ENCODE results near the gene TMEM117. TPM values are rescaled to one million over a fixed set of nuclear protein-coding genes. Genes with fewer than 3 reads are reported as not detected.
A peak's percentile ranks its signal among the peaks of the same experiment; 100 is the strongest.

The TMEM117 gene
- total RNA-seq, 1 donor from 2014 or later, result 22.1 TPM

GRCh38 chr12:43945983-43946382, 110.1 kb downstream of the TMEM117 start:
- no peak overlapping the region for H3K27ac ChIP-seq
- no peak overlapping the region for H3K4me3 ChIP-seq
- H3K36me3 ChIP-seq, result no peaks in the 10 kb centered on the region
- H3K27me3 ChIP-seq, result no peaks in the 10 kb centered on the region
- H3K4me1 ChIP-seq, result no peaks in the 10 kb centered on the region
- intact Hi-C loops (cut with DNase I), result no loop called here
- DNase-seq (ENCODE audit: extremely low spot score in 2 of 2), result no peak
- H3K9me3 ChIP-seq, result no peaks in the 10 kb centered on the region
- TF ChIP-seq CTCF (IDR thresholded peaks at IDR 0.05), result no peak
- no peak for TF ChIP-seq POLR2AphosphoS5 (IDR thresholded peaks at IDR 0.05; ENCODE audit: insufficient read depth in 1 of 2, low read depth in 1 of 2)
- TF ChIP-seq POLR2A (IDR thresholded peaks at IDR 0.05), result no peak

GRCh38 chr12:43951286-43951685, 115.4 kb downstream of the TMEM117 start:
- intact Hi-C loops (cut with DNase I), result no loop called here
- TF ChIP-seq CTCF (IDR thresholded peaks at IDR 0.05), result no peak
- no peak for TF ChIP-seq POLR2AphosphoS5 (IDR thresholded peaks at IDR 0.05; ENCODE audit: insufficient read depth in 1 of 2, low read depth in 1 of 2)
- no peak for TF ChIP-seq POLR2A (IDR thresholded peaks at IDR 0.05)
- H3K36me3 ChIP-seq, result no peaks in the 10 kb centered on the region
- H3K27me3 ChIP-seq, result no peaks in the 10 kb centered on the region
- no peak overlapping the region for H3K27ac ChIP-seq
- no peaks in the 10 kb centered on the region for H3K4me1 ChIP-seq
- no peak for DNase-seq (ENCODE audit: extremely low spot score in 2 of 2)
- H3K4me3 ChIP-seq, result no peak overlapping the region
- H3K9me3 ChIP-seq, result no peaks in the 10 kb centered on the region

DNA sequence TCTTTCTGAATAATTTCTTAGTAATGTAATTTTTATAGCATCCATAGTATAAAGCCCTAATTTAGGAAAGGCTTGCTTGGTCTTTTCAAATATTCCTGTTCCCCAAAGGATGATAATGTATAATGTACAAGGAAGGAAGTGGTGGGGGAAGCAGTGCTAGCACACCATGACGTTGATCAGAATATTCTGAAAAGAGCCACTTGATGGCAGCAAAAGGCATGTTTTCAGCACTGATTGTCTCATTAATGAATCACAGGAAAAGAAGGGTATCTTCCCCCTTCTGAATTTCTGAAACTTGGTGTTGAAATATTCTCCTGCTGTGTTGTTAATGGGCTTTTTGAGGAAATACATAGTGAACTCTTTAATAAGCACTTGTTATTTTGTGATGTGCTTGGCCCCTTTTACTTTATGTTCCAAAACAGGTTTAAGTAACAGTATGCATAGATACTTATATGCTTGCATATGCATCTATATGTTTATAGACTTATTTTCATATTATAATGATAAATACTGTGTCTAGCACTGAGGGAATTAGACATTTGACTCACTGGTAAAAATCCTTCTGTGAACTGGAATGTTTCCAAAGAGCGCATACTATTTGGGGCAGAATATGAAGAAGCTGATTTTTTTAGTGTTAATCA, 122.0 kb downstream of the TMEM117 start:
- H3K27ac ChIP-seq, result no peak overlapping the region
- no peak overlapping the region for H3K4me3 ChIP-seq
- TF ChIP-seq CTCF (IDR thresholded peaks at IDR 0.05) (peak in 1 of 3 experiments; percentile 40), POLR2A (IDR thresholded peaks at IDR 0.05) (no peak), POLR2AphosphoS5 (IDR thresholded peaks at IDR 0.05; ENCODE audit: insufficient read depth in 1 of 2, low read depth in 1 of 2) (no peak)
- no peak for DNase-seq (ENCODE audit: extremely low spot score in 2 of 2)
- intact Hi-C loops (cut with DNase I), result no loop called here
- no peaks in the 10 kb centered on the region for H3K27me3 ChIP-seq
- no peaks in the 10 kb centered on the region for H3K4me1 ChIP-seq
- no peaks in the 10 kb centered on the region for H3K36me3 ChIP-seq
- no peaks in the 10 kb centered on the region for H3K9me3 ChIP-seq

- no peak overlapping the region for H3K4me3 ChIP-seq
- intact Hi-C loops (cut with DNase I), result no loop called here
- no peak for TF ChIP-seq CTCF (IDR thresholded peaks at IDR 0.05)
- TF ChIP-seq POLR2A (IDR thresholded peaks at IDR 0.05), result no peak
- TF ChIP-seq POLR2AphosphoS5 (IDR thresholded peaks at IDR 0.05; ENCODE audit: insufficient read depth in 1 of 2, low read depth in 1 of 2), result no peak
- H3K27ac ChIP-seq, result no peak overlapping the region
- no peaks in the 10 kb centered on the region for H3K27me3 ChIP-seq
- H3K36me3 ChIP-seq, result no peaks in the 10 kb centered on the region
- H3K4me1 ChIP-seq, result no peaks in the 10 kb centered on the region
- DNase-seq (ENCODE audit: extremely low spot score in 2 of 2), result no peak
- no peaks in the 10 kb centered on the region for H3K9me3 ChIP-seq
These were observed 128.2 kb downstream of the TMEM117 start for GRCh38 chr12:43964033-43964432.

DNA sequence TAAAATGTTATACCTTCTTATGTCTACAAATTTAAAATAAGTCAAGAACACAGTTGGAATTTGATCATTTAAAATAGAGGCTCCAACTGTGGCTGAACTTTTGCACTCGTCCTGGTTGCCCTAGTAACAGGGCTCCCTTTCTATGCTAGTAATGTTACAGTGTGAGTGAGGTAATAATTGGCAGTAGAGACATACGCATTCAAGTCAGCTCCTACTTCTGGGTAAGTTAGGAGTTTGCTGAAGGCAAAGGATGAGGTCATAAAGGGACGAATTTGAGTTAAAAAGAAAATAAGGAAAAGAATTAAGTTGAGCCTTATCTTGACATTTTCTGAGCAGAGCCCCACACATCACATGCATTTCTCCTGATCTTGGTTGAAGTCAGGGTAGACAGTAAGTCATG, 129.1 kb downstream of the TMEM117 start:
- Histone ChIP-seq H3K9me3 (no peaks in the 10 kb centered on the region), H3K4me1 (no peaks in the 10 kb centered on the region), H3K27me3 (no peaks in the 10 kb centered on the region), H3K27ac (no peak overlapping the region), H3K4me3 (no peak overlapping the region), H3K36me3 (no peaks in the 10 kb centered on the region)
- TF ChIP-seq CTCF (IDR thresholded peaks at IDR 0.05) (no peak), POLR2A (IDR thresholded peaks at IDR 0.05) (no peak)
- DNase-seq (ENCODE audit: extremely low spot score in 2 of 2), result no peak
- intact Hi-C loops (cut with DNase I), result no loop called here
